ENCODE measurements around the gene PRRC2A. TPM values are rescaled to one million over a fixed set of nuclear protein-coding genes. Genes with fewer than 3 reads are reported as not detected.

Gene PRRC2A
- polyA plus RNA-seq, 1 donor (not counting 4 experiments of a cell fraction or from before 2014, with no cell fraction given): 20.5 TPM

DNA sequence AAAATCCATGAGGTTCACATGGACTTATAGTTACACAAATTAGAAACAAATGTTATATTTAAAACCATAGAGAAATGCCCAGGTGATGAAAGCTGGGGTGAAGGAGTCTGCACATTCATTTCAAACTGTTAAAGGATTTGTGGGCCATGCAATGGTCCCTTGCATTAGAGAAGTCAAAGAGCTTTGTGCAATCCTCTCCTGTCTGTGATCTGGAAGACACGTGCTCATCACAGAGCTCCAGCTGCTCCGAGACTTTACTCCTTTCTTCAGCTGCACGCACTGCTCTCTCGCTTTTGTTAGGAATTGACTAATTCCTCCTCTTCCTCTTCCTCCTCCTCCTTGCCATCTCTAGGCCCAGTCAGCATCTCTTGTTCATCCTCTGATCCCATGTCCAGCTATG, 9.5 kb upstream of the PRRC2A start:
- Histone ChIP-seq H3K4me1 (ENCODE audit: control insufficient read depth, extremely low read depth, insufficient read depth, low read length) (no peaks in the 10 kb centered on the region), H3K4me3 (ENCODE audit: control insufficient read depth in 2 of 3, extremely low read depth in 1 of 3, insufficient read depth in 2 of 3, low read depth in 1 of 3, low read length in 3 of 3) (no peak overlapping the region), H3K27me3 (ENCODE audit: control insufficient read depth, extremely low read depth, insufficient read depth, low read length) (no peaks in the 10 kb centered on the region), H3K36me3 (ENCODE audit: control insufficient read depth in 2 of 2, extremely low read depth in 1 of 2, insufficient read depth in 2 of 2, low read length in 2 of 2) (no peaks in the 10 kb centered on the region), H3K9ac (ENCODE audit: control insufficient read depth, extremely low read depth, insufficient read depth, low read length) (no peak overlapping the region), H3K9me3 (ENCODE audit: control insufficient read depth, low read depth, low read length) (no peaks in the 10 kb centered on the region), H3K9me1 (ENCODE audit: control insufficient read depth, extremely low read depth, insufficient read depth, low read length) (no peaks in the 10 kb centered on the region), H4K20me1 (ENCODE audit: control insufficient read depth, extremely low read depth, insufficient read depth, low read length) (no peaks in the 10 kb centered on the region), H2AFZ (ENCODE audit: control insufficient read depth, low read length) (no peak overlapping the region), H3K4me2 (ENCODE audit: control insufficient read depth, extremely low read depth, insufficient read depth, low read depth, low read length) (no peak overlapping the region), H3K79me2 (ENCODE audit: control insufficient read depth, insufficient read depth, low read length) (no peaks in the 10 kb centered on the region), H3K27ac (ENCODE audit: control insufficient read depth, insufficient read depth, low read length) (no peak overlapping the region)
- DNase-seq (ENCODE audit: low read depth, low spot score) (no peak), FAIRE-seq (no peak)
- TF ChIP-seq, protein P1, sequence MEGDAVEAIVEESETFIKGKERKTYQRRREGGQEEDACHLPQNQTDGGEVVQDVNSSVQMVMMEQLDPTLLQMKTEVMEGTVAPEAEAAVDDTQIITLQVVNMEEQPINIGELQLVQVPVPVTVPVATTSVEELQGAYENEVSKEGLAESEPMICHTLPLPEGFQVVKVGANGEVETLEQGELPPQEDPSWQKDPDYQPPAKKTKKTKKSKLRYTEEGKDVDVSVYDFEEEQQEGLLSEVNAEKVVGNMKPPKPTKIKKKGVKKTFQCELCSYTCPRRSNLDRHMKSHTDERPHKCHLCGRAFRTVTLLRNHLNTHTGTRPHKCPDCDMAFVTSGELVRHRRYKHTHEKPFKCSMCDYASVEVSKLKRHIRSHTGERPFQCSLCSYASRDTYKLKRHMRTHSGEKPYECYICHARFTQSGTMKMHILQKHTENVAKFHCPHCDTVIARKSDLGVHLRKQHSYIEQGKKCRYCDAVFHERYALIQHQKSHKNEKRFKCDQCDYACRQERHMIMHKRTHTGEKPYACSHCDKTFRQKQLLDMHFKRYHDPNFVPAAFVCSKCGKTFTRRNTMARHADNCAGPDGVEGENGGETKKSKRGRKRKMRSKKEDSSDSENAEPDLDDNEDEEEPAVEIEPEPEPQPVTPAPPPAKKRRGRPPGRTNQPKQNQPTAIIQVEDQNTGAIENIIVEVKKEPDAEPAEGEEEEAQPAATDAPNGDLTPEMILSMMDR (optimal IDR thresholded peaks at IDR 0.05 in 1 of 3, IDR thresholded peaks at IDR 0.05 in 1 of 3, conservative IDR thresholded peaks at IDR 0.05 in 1 of 3; ENCODE audit: extremely low read depth in 1 of 3, insufficient read depth in 2 of 3, low read length in 3 of 3): no peak
- no peak for TF ChIP-seq EZH2 (IDR thresholded peaks at IDR 0.05; ENCODE audit: low read length)
- dilution Hi-C loops (cut with MboI; ENCODE audit: extremely low pct_ligation_motif_present, low sequenced_read_pairs): no loop called here

DNA sequence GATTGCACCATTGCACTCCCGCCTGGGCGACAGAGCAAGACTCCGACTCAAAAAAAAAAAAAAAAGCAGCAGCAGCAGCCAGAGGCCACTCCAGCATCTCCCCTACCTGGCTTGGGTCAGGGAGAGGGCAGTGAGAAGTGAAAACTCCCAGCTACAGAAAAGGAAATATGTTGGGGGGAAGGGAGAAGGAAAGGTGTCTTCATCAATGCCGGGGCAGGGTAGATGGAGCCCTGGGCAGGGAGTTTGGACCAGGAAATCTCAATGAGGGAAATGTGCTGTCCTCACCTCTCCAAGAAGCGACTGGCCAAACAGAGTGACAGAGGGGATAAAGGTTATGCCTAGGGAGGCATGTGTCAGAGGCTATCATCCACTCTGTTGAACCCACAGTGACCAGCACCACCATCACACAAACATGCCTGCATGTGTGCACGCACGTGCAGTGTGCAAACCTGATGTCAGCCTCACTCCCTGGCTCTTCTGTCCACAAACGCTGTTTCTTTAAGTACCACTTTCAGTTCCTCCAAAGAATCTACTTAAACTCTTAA, 6.4 kb upstream of the PRRC2A start:
- H2AFZ ChIP-seq (ENCODE audit: control insufficient read depth, low read length): no peak overlapping the region
- H3K9ac ChIP-seq (ENCODE audit: control insufficient read depth, extremely low read depth, insufficient read depth, low read length): no peak overlapping the region
- no peaks in the 10 kb centered on the region for H3K9me1 ChIP-seq (ENCODE audit: control insufficient read depth, extremely low read depth, insufficient read depth, low read length)
- DNase-seq (ENCODE audit: low read depth, low spot score): no peak
- no peaks in the 10 kb centered on the region for H3K4me1 ChIP-seq (ENCODE audit: control insufficient read depth, extremely low read depth, insufficient read depth, low read length)
- no peaks in the 10 kb centered on the region for H3K79me2 ChIP-seq (ENCODE audit: control insufficient read depth, insufficient read depth, low read length)
- dilution Hi-C loops (cut with MboI; ENCODE audit: extremely low pct_ligation_motif_present, low sequenced_read_pairs): no loop called here
- no peaks in the 10 kb centered on the region for H3K36me3 ChIP-seq (ENCODE audit: control insufficient read depth in 2 of 2, extremely low read depth in 1 of 2, insufficient read depth in 2 of 2, low read length in 2 of 2)
- no peaks in the 10 kb centered on the region for H3K27me3 ChIP-seq (ENCODE audit: control insufficient read depth, extremely low read depth, insufficient read depth, low read length)
- no peak overlapping the region for H3K27ac ChIP-seq (ENCODE audit: control insufficient read depth, insufficient read depth, low read length)
- no peaks in the 10 kb centered on the region for H3K9me3 ChIP-seq (ENCODE audit: control insufficient read depth, low read depth, low read length)
- no peak for FAIRE-seq
- H4K20me1 ChIP-seq (ENCODE audit: control insufficient read depth, extremely low read depth, insufficient read depth, low read length): no peaks in the 10 kb centered on the region
- no peak overlapping the region for H3K4me3 ChIP-seq (ENCODE audit: control insufficient read depth in 2 of 3, extremely low read depth in 1 of 3, insufficient read depth in 2 of 3, low read depth in 1 of 3, low read length in 3 of 3)
- no peak overlapping the region for H3K4me2 ChIP-seq (ENCODE audit: control insufficient read depth, extremely low read depth, insufficient read depth, low read depth, low read length)
- TF ChIP-seq, protein P1 (optimal IDR thresholded peaks at IDR 0.05 in 1 of 3, IDR thresholded peaks at IDR 0.05 in 1 of 3, conservative IDR thresholded peaks at IDR 0.05 in 1 of 3; ENCODE audit: extremely low read depth in 1 of 3, insufficient read depth in 2 of 3, low read length in 3 of 3): no peak
- no peak for TF ChIP-seq EZH2 (IDR thresholded peaks at IDR 0.05; ENCODE audit: low read length)
